Stimulated activated CD8-positive, alpha-beta memory T cell treated with anti-CD3 and anti-CD28 coated beads, Interleukin-15, amount 100 ng/mL, for 48 hours (primary cell): ENCODE measurements around the gene EBI3.
"Not testable (repeated sequence)": the region's sequence is repeated elsewhere in the genome, so short reads cannot be mapped to it uniquely, and the experiment has no call there.

ENCODE experiments used
- DNase-seq, 2 donors: peaks; one replicate each; pipeline ENCODE4 v3.0.0-alpha.2; 2020; ENCODE audit warnings: low read depth in 2 of 2

EBI3 gene

DNA sequence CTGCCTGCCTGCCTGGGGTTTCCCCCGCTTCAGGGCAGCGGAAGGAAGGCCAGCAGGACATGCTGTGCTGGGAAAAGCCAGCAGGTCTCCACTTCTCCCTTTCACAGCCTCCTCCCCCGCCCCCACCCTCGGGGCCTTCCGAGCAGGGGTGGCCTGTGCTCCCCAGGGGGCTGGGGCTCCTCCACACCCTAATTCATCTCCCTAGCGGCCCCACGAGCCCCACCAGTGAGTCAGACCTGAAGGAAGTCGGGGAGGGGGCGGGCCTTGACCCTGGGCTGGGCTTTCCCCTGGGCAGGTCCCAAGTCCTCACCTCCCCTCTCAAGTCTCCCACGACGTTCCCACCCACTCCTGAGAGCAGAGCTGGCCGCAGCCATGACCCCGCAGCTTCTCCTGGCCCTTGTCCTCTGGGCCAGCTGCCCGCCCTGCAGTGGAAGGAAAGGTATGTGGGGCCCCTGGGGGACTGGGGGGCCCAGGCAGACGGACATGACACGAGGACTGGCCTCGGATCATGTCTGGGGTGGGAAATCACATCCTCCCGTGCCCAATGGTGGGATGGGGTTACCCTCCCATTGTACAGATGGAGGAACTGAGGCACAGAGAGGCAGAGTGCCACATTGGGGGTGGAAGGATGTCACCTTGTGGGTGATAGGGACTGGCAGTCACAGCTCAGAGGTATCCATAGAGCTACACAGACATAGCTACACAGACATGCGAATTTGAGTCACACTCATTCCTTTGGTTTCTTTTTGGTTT is at the start of gene EBI3:
Gene EBI3 (plus strand): TSS at position 345 of the 753 bp plus-strand sequence. CDS start 28 bp downstream, at position 373.
- peak; percentile 53 to 74 for DNase-seq

DNA sequence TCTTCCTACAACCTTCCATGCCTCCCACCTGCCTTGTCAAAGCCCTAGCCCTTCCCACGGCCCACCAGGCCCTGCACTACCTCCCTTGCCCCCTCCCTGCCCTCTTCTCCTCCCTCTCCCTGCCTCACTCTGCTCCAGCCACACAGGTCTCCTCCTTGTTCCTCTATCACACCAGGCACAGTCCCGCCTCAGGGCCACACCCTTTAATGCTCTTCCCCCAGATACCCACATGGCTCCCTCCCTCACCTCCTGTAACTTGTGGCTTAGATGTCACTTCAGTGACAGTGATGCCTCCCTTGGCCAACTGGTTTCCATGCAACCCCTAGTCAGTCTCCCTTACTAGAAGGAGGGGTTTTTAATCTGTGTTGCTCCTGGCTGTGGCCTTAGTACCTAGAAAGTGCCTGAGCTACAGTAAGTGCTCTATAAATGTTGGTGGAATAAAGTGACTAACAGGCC is 48.2 kb upstream of the EBI3 start:
- DNase-seq: no peak

DNA sequence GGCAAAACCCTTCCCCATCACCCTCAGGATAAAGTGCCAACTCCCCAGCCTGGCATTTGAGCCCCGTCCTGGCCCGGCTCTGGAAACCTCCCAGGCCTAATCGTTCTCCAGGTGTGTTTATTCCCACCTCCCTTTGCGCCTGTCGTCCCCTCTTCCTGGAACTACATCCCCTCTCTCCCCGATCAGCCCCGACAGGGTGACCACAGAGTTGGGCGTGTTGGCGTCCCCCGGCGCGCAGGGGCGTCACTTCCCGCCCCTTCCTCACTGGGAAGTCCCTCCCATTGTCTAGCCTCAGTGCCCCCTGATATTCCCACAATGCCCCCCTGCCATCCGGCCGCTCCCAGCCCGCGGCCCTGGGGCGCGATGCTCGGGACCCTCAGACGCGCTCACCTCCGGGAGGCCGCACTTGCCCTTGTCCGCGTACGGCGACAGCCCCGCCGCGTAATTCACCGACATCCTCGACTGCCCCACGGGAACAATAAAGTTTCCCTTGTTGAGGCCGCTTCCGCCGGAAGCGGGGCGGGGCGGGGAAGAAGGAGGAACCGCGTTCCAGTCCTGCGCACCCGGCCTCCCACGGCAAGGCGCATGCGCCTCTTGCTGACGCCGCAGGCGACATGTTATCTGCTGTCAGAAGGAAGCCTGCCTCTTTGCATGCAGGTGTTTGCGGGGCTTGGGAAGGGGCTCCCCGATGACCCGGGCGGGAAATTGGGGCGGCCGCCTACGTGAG is 47.1 kb upstream of the EBI3 start, which contains the start of the genes ANKRD24 and SIRT6:
Gene ANKRD24 (plus strand): TSS at position 606 of the 727 bp plus-strand sequence. CDS start 3,737 bp downstream, outside the sequence.
Gene SIRT6 (minus strand): TSS at position 480 of the 727 bp plus-strand sequence. CDS start 24 bp downstream, at position 456.
- peak; percentile 95 for DNase-seq

DNA sequence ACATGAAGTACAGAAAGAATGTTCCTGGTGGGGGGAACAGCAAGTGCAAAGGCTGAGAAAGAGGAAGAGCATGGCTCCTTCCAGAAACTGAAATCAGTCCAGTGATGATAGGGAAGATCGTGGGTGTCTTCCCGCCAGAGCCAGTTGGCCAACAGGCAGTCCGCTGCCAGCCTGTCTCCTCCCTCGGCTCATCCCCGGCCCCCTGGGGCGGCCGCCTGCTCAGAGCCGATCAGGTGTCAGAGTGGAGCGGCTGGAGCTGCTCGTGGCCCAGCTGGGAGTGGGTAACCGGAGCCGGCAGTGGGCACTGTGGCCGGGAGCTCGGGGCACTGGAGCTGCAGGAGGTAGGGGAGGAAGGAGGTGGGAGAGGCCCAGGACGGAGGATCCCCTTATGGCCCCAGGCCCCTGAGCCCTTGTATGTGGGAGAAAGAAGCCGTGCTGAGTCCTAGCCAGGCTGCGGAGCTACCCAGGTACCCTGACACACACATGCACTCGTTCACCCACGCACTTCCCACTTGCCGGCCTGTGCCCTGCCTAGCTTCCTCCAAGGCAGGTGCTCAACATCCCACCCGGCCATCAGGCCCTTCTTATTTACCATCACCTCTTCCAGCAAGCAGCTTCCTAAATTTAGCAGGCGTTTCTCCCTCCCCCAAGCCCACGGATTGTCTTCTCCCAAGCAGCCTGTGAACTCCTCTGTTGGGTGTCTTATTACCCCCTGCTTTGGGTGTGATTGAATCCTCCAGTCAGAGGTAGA is 45.2 kb upstream of the EBI3 start:
- no peak for DNase-seq

DNA sequence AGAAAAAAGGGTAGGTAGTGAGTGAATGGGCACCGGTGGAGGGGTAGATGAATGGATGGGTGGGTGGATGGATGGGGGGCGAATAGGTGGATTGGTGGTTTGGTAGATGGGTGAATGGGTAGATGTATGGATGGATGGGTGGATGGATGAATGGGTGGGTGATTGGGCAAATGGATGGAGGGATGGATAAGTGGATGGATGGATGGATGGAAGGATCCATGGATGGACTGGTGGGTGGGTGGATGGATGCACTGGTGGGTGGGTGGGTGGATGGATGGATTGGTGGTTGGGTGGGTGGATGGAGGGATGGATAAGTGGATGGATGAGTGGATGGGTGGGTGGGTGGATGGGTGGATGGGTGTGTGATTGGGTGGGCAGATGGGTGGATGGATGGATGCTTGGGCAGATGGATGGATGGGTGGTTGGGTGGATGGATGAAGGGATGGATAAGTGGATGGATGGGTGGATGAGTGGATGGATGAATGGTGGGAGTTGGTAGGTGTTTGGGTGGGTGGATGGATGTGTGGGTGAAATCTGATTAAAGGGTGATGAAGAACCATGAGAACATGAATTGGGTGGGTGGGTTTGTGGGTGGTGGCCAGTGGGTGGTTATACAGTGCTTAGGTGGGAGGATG is 44.5 kb upstream of the EBI3 start:
- no peak for DNase-seq

DNA sequence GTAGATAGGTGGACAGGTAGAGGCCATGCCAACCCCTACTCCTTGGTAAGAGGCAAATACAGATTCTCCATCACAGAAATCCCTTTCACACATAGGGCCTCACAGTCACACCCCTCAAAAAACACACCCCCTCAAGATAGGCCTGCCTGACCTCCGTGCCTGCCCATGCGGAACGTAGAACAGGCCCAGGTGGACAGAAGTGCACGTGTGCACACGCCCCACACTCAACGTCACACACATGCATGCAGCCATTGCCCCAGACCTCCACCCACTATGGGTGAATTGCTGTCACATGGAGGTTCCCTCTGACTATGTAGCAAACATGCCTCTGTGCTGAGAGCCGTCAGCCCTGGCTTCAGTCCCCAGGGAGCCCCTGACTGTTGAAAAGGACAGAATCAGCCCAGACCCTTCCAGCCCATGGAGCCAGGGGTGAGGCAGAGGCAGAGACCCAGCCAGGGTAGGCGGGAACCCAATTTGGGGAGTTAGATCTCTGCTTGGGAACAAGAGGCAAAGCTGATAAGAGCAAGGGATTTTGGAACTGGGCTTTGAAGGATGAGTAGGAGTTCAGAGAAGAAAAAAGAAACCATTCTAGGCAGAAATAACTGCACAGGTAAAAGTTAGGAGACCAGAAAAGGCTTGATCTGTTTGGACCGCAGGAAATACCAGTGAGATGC is 43.8 kb upstream of the EBI3 start:
- no peak for DNase-seq

DNA sequence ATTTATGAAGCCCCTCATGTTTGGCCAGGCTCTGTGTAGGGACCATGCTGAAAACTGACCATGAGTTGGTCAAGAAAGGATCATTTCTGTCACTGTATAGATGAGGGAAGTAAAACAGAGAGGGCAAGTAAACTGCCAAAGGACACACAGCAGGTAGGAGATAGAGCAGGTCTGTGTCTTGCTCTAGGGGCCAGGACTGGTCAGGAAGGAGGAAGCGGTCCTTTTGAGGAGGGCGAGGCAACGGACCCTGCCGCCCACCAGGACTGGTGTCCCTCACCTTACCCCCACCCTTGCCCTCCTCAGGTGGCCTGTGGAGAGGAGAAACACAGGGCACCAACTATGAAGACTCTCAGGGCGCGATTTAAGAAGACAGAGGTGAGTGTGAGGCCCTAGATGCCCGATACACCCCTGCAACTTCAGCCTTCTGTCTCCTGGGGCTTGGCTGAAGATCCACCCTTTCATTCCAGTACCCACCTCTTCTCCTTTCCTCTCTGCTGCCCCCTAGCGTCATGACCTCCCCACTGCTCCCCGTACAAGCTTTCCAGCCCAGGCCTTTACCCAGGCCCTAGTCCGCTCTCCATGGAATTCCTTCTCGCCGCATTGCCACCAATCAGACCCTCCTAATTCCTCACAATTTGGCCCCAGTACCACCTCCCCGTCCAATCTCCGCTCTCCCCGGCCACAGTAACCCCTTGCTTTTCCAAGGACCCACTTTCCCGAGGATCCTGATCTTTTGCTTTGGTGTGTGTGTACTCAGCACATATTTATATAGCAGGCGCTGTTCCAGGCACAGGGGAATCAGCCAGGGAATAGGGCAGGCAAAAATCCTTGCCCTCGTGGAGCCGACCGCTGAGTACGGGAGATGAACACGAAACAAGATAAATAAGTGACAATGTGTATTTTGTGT is 43.0 kb upstream of the EBI3 start:
- DNase-seq: peak; percentile 49 to 52

DNA sequence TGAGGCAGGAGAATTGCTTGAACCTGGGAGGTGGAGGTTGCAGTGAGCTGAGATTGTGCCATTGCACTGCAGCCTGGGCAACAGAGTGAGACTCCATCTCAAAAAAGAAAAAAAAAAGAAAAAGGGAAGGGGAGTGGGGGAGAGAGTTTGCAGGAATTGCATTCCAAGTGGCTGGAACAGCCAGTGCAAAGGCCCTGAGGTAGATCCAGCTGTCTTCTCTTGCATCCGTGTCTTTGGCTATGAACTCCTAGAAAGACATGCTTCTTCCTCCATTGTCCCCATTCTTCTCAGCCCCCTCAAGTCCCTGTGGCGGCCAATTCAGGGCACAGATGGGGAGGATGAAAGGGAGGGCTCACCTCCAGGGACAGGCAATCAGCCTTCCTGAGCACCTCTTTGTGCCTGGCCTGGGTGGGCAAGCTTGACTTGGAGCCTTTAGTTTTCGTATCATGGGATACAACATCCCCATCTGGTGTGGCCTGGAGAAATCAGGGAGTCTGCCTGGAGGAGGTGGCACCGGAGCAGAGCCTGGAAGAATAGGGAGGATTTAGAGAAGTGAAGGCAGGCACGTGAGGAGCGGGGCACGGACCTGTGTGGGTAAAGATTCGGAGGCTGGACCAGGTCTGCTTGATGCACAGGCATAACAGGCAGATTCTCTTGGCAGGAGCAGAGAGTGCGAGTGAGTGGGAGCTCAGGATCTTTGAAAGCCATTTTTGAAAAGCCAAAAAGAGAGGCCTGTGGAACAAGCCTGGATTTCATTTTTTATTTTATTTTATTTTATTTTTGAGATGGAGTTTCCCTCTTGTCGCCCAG is 41.8 kb upstream of the EBI3 start:
- no peak for DNase-seq

DNA sequence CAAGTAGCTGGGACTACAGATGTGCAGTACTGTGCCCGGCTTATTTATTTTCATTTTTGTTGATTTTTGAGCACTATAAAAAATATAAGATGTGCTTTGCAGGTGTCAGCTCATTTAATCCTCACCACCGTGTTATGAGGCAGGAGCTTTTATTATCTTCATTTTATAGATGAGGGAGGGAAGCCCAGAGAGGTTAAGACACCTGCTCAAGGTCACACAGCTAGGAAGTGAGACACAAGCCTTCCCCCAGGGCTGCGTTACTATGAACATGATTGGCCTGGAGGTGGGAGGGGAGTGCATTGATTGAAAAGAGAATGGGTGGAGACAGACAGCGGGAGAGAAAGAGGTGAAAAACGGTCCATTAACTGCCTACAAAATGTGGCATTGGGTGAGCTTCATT is 39.7 kb upstream of the EBI3 start:
- no peak for DNase-seq

DNA sequence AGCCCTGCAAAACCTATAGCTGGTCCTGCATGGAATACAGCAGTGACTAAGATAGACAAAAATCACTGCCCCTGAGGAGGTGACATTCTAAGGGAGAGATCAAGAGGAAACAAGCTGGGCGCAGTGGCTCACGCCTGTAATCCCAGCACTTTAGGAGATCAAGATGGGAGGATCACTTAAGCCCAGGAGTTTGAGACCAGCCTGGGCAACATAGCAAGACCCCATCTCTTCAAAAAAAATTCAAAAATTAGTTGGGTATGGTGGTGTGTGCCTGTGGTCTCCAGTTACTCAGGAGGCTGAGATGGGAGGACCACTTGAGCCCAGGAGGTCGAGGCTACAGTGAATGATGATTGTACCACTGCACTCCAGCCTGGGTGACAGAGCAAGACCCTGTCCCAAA is 36.8 kb upstream of the EBI3 start:
- DNase-seq: not testable (repeated sequence)

DNA sequence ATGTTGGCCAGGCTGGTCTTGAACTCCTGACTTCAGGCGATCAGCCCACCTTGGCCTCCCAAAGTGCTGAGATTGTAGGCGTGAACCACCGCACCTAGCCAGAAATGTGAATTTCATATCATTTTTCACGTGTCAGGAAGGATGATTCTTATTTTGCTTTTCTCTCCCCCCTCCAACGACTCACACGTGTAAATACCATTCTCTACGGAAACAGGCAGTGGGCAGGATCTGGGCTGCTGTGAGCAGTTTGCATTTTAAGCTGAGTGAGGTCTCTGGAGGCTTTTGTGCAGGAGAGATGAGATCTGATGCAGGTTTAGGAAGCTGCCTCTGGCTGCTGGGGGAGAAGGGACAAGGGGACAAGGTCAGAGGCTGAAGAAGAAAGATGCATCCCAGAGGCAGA is 35.0 kb upstream of the EBI3 start:
- DNase-seq: no peak

DNA sequence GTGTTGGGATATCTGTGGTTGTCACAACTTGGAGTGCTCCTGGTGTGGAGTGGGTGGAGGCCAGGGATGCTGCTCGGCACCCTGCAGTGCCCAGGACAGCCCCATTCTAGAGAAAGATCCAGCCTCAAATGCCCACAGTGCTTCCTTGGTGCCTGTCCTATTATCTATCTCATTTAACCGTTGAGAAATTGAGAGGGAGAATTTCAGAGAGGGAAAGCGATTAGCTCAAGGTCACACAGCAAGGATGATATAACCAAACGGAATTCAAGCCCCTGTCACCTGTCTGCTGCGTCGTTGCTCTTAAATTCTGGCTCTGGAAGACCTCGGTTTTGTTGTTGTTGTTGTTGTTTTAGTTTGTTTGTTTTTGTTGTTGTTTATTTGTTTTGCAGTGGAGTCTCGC is 33.3 kb upstream of the EBI3 start:
- no peak for DNase-seq

DNA sequence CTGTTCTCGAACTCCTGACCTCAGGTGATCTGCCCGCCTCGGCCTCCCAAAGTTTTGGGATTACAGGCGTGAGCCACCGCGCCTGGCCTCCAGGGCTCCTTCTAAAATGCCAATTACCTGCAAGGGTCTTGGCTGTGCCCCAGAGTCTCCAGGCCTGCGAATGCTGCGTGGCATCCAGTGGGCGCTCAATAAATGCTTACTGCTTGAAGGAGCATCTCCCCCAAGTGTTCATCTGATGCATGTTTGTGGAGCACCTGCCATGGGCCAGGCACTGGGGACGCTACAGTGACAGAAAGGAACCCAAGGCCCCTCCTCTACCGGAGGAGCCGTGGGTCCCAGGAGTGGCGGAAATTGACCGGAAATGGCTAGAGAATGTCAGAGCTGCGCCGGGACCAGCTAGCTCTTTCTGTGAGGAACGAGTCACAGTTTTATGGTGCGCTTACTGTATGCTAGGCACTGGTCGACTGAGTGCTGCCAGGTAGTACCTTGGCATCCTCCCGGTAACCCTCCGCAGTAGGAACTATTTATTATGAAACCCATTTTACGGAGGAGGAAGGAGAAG is 32.7 kb upstream of the EBI3 start:
- no peak for DNase-seq

DNA sequence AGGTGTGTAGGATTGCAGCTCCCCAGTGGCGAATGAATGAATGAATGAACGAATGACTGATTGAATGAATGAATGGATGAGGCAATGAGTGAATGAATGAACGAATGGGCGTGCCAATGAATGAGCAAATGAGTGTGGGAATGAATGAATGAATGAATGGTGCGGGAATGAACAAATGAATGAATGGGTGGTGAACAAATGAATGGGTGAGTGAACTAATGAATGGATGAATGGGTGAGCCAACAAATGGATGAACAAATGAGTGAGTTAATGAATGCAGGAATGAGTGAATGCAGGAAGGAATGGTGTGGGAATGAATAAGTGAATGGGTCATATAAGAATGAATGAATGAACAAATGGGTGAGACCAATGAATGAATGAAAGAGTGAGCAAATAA is 32.1 kb upstream of the EBI3 start:
- DNase-seq: no peak

DNA sequence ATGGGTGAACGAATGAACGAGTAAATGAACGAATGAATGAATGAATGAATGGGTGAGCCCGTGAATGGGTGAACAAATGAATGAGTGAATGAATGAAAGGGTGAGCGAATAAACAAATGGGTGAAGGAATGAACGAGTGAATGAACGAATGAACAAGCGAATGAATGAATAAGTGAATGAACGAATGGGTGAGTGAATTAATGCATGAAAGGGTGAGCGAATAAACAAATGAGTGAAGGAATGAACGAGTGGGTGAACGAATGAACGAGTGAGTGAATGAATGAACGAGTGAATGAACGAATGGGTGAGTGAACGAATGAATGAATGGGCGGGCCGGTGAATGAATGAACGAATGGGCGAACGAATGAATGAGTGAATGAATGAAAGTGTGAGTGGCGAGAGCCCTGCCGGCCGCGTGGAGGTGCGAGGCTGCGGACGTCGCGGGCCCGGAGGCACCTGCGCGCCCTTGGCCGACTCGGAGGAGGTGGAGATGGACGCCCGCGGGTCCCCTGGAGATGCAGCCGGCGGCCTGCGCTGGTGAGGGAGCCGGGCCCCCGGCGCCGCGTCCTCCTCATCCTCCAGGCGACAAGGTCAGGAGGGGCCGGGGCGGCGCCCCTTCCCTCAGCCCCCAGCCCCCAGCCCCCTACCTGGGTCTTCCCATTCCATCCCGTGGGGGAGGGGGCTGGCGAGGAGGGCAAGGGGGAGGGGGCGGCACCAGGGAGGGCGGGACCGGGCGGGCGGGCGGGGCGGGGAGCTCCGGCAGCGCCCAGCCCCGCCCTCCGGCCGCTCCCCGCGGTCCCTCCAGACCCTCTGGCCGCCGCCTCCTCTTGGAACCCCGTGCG is 31.5 kb upstream of the EBI3 start:
- no peak for DNase-seq

DNA sequence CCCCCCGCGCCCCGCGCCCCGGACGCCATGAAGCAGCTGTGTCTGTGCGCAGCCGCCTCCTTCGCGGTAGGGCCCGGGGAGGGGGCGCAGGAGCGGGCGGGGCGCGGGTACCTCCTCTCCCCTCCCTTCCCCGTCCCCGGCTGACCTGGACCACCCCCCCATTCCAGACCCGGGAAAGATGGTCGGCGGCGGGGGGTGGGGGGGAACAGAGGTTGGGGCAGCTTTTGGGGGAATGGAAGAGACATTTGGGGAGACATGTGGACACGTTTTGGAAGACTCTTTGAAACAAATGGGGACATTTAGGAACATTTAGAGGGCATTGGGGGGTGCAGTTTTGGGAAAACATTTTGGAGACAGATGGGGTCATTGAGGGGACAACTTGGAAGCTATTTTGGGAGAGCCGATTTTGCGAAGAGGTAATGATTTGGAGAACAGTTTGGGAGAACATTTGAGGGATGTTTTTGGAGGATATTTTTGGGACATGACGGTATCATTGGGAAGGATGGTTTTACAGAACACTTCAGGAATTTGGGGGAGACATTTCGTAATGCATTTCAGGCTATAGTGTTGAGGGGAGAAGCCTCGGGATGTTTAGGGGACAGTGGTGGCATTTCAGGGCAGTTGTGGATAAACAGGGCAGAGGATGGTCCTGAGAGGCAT is 30.7 kb upstream of the EBI3 start:
- no peak for DNase-seq

DNA sequence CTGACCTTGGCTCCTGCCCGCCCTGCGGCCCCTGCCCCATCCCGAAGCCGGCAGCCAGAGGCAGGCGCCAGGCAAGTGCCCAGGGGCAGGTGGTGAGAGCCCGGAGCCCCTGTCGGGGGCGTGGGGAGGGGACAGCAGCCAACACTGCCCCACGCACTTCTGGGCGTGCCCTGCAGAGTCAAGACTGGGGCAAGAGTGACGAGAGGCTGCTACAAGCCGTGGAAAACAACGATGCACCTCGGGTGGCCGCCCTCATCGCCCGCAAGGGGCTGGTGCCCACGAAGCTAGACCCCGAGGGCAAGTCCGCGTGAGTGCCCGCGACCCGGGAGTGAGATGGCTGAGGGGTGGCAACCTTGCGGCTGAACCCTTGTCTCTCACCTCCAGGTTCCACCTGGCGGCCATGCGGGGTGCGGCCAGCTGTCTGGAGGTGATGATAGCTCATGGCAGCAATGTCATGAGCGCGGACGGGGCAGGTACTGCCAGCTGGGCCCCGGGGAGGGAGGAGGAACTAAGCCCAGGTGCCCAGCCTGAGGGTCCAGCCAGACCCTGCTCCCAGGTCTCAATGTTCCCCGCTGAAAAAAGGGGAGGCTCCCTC is 29.5 kb upstream of the EBI3 start:
- no peak for DNase-seq
